Measurements from ENCODE around the gene MYH11.
"Not testable (repeated sequence)": the region's sequence is repeated elsewhere in the genome, so short reads cannot be mapped to it uniquely, and the experiment has no call there.

Gene MYH11

GRCh38 chr16:15836965-15837611 lies 19.7 kb downstream of the MYH11 start:
- DNase-seq: no peak

- no peak for DNase-seq
Observed at GRCh38 chr16:15836074-15836473, 20.8 kb downstream of the MYH11 start.

- peak; percentile 68 for DNase-seq
Observed at GRCh38 chr16:15835136-15835878, 21.5 kb downstream of the MYH11 start.

DNA sequence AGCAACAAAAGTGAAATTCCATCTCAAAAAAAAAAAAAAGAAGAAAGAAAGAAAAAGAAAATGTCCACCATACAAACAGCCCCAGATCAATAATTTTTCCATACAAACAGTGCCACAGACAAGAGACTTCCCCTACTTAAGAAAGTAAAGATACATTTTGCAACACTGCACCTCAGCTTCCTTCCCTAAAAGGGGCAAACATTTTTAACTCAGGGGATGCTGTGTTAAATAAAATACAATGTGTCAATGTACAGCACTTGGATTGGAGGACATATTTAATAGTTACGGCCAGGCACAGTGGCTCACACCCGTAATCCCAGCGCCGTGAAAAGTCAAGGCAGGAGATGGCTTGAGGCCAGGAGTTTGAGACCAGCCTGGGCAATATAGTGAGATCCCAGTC lies 22.3 kb downstream of the MYH11 start:
- no peak for DNase-seq

DNA sequence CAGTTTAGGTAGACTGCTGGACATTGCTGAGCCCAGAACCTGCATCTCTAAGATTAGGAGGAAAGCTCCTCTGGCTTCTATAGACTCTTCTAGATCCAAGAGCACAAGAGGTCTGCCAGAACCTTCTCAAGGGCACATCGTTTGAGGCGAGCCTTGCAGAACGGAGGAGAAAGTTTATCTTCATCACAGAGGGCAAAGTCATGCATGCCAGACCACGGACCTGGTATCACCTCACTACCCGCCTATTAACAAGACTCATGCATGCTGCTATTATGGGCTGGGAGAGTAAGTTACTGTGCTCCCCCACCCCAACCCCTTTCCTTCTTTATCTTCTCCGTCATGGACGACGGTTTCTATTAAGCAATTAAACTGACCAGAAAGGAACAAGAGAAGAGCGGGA lies 23.3 kb downstream of the MYH11 start:
- DNase-seq: no peak

- no peak for DNase-seq
Observed at GRCh38 chr16:15832241-15832640, 24.6 kb downstream of the MYH11 start.

- no peak for DNase-seq
Observed at GRCh38 chr16:15830832-15831451, 25.9 kb downstream of the MYH11 start.

DNA sequence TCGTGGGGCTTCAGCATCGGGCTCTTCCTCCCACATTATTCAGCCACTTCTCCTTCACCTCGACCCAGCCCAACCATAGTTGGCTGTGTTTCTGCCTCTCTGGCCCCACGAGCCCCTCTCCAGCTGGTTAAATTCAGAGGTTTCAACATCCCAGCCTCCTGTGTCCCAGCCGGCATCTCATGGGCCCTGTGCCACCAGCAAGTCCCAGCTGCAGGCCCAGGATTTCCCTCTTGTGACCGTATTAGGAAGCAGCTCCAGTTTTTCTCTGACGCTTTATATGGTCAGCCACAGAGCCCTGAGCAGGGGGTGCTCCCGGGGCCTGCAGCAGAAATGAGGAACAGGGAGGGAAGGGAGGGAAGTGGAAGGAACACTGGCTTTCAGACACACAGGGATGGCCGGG lies 27.4 kb downstream of the MYH11 start:
- no peak for DNase-seq

DNA sequence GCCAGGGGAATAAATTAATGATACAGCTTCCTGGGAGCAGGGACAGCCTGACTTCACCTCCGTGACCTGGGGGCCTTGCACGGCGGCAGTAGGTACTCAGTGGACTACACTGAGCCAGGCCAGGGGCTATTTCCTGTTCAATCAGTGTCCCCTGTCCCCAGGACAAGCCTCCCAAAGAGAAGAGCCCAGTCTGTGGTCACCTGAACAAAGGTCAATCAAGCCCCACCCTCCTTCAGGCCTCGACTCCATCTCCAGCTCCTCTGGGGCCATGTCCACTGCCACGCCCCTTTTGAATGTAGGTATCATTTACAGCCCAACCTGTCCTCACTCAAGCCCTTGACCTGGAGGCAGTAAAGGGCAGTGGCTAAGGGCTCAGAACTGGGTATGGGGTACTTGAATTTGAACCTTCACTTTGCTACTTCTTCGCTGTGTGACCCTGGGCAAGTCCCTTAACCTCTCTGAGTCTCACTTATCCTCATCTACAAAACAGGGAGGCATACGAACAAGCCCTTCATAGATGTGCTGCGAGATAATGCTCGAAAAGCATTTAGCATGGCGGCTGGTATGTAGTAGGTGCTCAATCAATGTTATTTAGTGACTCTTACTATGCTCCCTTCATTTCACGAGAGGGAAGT lies 29.0 kb downstream of the MYH11 start:
- DNase-seq: no peak

GRCh38 chr16:15827299-15827698 lies 29.5 kb downstream of the MYH11 start:
- DNase-seq: no peak

GRCh38 chr16:15825750-15826305 lies 31.0 kb downstream of the MYH11 start:
- no peak for DNase-seq

- DNase-seq: no peak
Observed at GRCh38 chr16:15822957-15823356, 33.9 kb downstream of the MYH11 start.

- DNase-seq: no peak
Observed at GRCh38 chr16:15820837-15821236, 36.0 kb downstream of the MYH11 start.

GRCh38 chr16:15819046-15819445 lies 37.8 kb downstream of the MYH11 start:
- DNase-seq: no peak

GRCh38 chr16:15817446-15817845 lies 39.4 kb downstream of the MYH11 start:
- DNase-seq: no peak

- no peak for DNase-seq
Observed at GRCh38 chr16:15816228-15816627, 40.6 kb downstream of the MYH11 start.

- DNase-seq: not testable (repeated sequence)
Observed at GRCh38 chr16:15812401-15812750, 44.5 kb downstream of the MYH11 start.

- DNase-seq: no peak
Observed at GRCh38 chr16:15811481-15812400, 45.1 kb downstream of the MYH11 start.

DNA sequence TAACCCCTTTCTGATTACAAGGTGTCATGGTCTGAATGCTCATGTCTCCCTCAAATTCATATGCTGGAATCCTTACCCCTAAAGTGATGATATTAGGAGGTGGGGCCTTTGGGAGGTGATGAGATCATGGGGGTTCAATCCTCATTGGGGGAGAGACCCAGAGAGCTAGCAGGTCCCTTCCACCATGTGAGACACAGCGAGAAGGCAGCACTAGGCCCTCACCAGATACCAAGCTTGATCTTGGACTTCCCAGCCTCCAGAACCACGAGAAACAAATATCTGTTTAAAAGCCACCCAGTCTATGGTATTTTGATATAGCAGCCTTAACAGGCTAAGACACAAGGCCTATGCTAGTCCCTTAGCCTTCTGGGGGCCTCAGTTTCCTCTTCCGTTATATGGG lies 45.9 kb downstream of the MYH11 start:
- DNase-seq: no peak

GRCh38 chr16:15810411-15810810 lies 46.4 kb downstream of the MYH11 start:
- DNase-seq: no peak

- DNase-seq: not testable (repeated sequence)
Observed at GRCh38 chr16:15809297-15809696, 47.5 kb downstream of the MYH11 start.

- no peak for DNase-seq
Observed at GRCh38 chr16:15808071-15808470, 48.8 kb downstream of the MYH11 start.

All from activated CD4-positive, alpha-beta T cell treated with anti-CD3 and anti-CD28 coated beads, Interleukin-2, amount 50 U/mL, for 16 hours (primary cell).